GM21529 (cell line): ENCODE measurements around the gene HPCAL4.
A peak's percentile ranks its signal among the peaks of the same experiment; 100 is the strongest.

ENCODE experiments used
- ATAC-seq: cut with Tn5 transposase; IDR thresholded peaks from one replicate; pipeline ENCODE4 v1.9.1; 2021; ENCODE audit not compliant: unreplicated experiment

The HPCAL4 gene

GRCh38 chr1:39691383-39692151 lies at the start of gene HPCAL4:
Gene HPCAL4 (minus strand): TSS chr1:39691433. CDS start chr1:39684603, 6,830 bp downstream.
- ATAC-seq, result peak; percentile 82

- ATAC-seq, result peak; percentile 83
Observed at GRCh38 chr1:39738622-39739366, 47.6 kb upstream of the HPCAL4 start, which contains the start of gene PPIE. Gene PPIE (plus strand): TSS chr1:39738882. CDS start chr1:39738901, 19 bp downstream.

GRCh38 chr1:39737546-39738169 lies 46.4 kb upstream of the HPCAL4 start:
- no peak for ATAC-seq

GRCh38 chr1:39735731-39736130 lies 44.5 kb upstream of the HPCAL4 start:
- no peak for ATAC-seq

- no peak for ATAC-seq
Observed at GRCh38 chr1:39733161-39733560, 41.9 kb upstream of the HPCAL4 start.

- ATAC-seq, result no peak
Observed at GRCh38 chr1:39732730-39733129, 41.5 kb upstream of the HPCAL4 start.

GRCh38 chr1:39729842-39730241 lies 38.6 kb upstream of the HPCAL4 start:
- no peak for ATAC-seq

GRCh38 chr1:39729030-39729429 lies 37.8 kb upstream of the HPCAL4 start:
- ATAC-seq, result no peak

- no peak for ATAC-seq
Observed at GRCh38 chr1:39727932-39728317, 36.7 kb upstream of the HPCAL4 start.

- peak; percentile 55 for ATAC-seq
Observed at GRCh38 chr1:39727221-39727931, 36.1 kb upstream of the HPCAL4 start.

- no peak for ATAC-seq
Observed at GRCh38 chr1:39726600-39726999, 35.4 kb upstream of the HPCAL4 start.

GRCh38 chr1:39722495-39722894 lies 31.3 kb upstream of the HPCAL4 start:
- ATAC-seq, result no peak

- ATAC-seq, result no peak
Observed at GRCh38 chr1:39721664-39722063, 30.4 kb upstream of the HPCAL4 start.

- ATAC-seq, result no peak
Observed at GRCh38 chr1:39720094-39720999, 29.1 kb upstream of the HPCAL4 start.

- no peak for ATAC-seq
Observed at GRCh38 chr1:39717809-39718208, 26.6 kb upstream of the HPCAL4 start.

GRCh38 chr1:39713557-39713956 lies 22.3 kb upstream of the HPCAL4 start:
- ATAC-seq, result no peak

- ATAC-seq, result no peak
Observed at GRCh38 chr1:39711966-39712340, 20.7 kb upstream of the HPCAL4 start.

GRCh38 chr1:39711104-39711965 lies 20.1 kb upstream of the HPCAL4 start:
- no peak for ATAC-seq

- ATAC-seq, result no peak
Observed at GRCh38 chr1:39707506-39707905, 16.3 kb upstream of the HPCAL4 start.
